Heart left ventricle (tissue), 13 donors: ENCODE results near the gene DSC1.

ENCODE experiments used
- POLR2A ChIP-seq, 2 donors: fragments of 450-650 bp; IDR thresholded peaks; one replicate each; pipeline ENCODE4 v1.6.1; 2017; ENCODE audit warnings: antibody characterized with exemption in 2 of 2, mild to moderate bottlenecking in 2 of 2, moderate library complexity in 2 of 2
- TF ChIP-seq, protein P1 (sequence below), 12 donors: fragments of 200-600 bp; sonication (generic) in 4 of 12; IDR thresholded peaks; one replicate each; pipeline versions ENCODE4 v1.5.0 to v1.8.0; 2018 to 2022; ENCODE audit warnings: antibody characterized with exemption in 12 of 12, mild to moderate bottlenecking in 5 of 12
- donor health status: ischemic (EF 13 %, LVEDD 7.1; RV severe dilation, severe dysfunction).
- donor health status: DM: no; HTN: yes; CAD: no.
- donor health status: DM: no; HTN: no; CAD: no.
- donor health status: ischemic (EF 25% LVEDD 6.9; RV normal size, moderate dysfunction).
- donor health status: ischemic (EF 25% LVEDD 5.7; RV mildly dilated, moderate dysfunction).
- donor health status: ischemic (EF 35%, LVEDD 5.7; RV mildly dilated, moderate dysfunction).
- donor health status: nonischemic (EF 11% LVEDD 7.7; RV severe dilation, severe dysfunction).
- donor health status: DM: yes; HTN: yes; CAD: no.
- donor health status: PGD.
- donor health status: ischemic (EF 29% LVEDD 5.4; RV normal size, mild dysfunction).
- donor health status: nonischemic (EF 23%, LVEDD 6.1; RV moderate dilation, normal function).

- TF ChIP-seq, protein P1, sequence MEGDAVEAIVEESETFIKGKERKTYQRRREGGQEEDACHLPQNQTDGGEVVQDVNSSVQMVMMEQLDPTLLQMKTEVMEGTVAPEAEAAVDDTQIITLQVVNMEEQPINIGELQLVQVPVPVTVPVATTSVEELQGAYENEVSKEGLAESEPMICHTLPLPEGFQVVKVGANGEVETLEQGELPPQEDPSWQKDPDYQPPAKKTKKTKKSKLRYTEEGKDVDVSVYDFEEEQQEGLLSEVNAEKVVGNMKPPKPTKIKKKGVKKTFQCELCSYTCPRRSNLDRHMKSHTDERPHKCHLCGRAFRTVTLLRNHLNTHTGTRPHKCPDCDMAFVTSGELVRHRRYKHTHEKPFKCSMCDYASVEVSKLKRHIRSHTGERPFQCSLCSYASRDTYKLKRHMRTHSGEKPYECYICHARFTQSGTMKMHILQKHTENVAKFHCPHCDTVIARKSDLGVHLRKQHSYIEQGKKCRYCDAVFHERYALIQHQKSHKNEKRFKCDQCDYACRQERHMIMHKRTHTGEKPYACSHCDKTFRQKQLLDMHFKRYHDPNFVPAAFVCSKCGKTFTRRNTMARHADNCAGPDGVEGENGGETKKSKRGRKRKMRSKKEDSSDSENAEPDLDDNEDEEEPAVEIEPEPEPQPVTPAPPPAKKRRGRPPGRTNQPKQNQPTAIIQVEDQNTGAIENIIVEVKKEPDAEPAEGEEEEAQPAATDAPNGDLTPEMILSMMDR (IDR thresholded peaks at IDR 0.05): no peak
- no peak for TF ChIP-seq POLR2A (IDR thresholded peaks at IDR 0.05)
These were observed 48.4 kb upstream of the DSC1 start for GRCh38 chr18:31211047-31211446.
